ENCODE results near the gene GAST.
"Not testable (repeated sequence)": the region's sequence is repeated elsewhere in the genome, so short reads cannot be mapped to it uniquely, and the experiment has no call there.

GAST gene

DNA sequence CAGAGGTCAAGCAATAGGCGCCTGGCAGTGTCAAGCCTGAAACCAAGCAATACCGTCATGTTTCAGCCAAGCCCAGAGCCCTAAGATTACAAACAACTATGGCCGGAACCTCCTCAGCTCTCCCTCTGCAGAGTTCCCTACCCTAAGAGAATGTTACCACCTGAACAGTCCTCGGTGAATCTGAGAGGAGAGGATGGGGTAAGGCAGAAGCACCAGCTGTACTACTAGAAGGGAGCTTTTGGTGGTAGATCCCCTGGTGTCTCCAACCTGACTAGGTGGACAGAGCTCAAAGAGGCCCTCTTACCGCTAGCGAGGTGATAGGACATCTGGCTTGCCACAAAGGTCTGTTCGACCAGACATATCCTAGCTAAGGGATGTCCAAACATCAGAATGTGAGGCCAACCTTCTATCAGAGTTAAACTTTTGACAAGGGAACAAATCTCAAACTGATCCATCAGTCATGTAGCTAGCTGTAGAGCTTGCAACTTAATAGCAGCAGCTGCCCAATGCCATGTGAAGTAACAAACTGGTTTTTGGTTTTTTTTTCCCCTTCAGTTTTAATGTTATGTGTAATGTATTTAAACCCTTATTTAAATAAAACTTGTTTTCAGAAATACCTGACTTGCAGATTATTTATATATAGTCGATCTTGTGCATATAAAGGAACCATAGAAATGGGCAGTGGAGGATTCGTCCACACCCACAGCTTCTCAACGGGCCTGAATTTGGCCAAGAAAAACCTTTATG lies 20.9 kb upstream of the GAST start:
- peak in 1 of 2 donors; percentile 66 for DNase-seq (ENCODE audit: low spot score in 2 of 2)
- Mint-ChIP-seq H3K4me1 (peaks cover 51% of the 10 kb centered on the region), H3K4me3 (peak overlapping the region; percentile 92), H3K36me3 (peaks cover 82% of the 10 kb centered on the region), H3K9me3 (no peaks in the 10 kb centered on the region), H3K27ac (peak overlapping the region; percentile 100)
- no peak for ATAC-seq

GRCh38 chr17:41692722-41693521 lies 19.2 kb upstream of the GAST start:
- ATAC-seq, result no peak
- H3K36me3 Mint-ChIP-seq, result peaks cover 85% of the 10 kb centered on the region
- H3K9me3 Mint-ChIP-seq, result no peaks in the 10 kb centered on the region
- H3K4me1 Mint-ChIP-seq, result peaks cover 51% of the 10 kb centered on the region
- H3K4me3 Mint-ChIP-seq, result no peak overlapping the region
- peak in 1 of 2 donors; percentile 62 for DNase-seq (ENCODE audit: low spot score in 2 of 2)
- peak overlapping the region; percentile 100 for H3K27ac Mint-ChIP-seq

GRCh38 chr17:41695134-41695661 lies 16.9 kb upstream of the GAST start:
- H3K36me3 Mint-ChIP-seq, result peaks cover 63% of the 10 kb centered on the region
- no peak for ATAC-seq
- DNase-seq (ENCODE audit: low spot score in 2 of 2), result no peak
- peaks cover 36% of the 10 kb centered on the region for H3K4me1 Mint-ChIP-seq
- no peak overlapping the region for H3K4me3 Mint-ChIP-seq
- H3K9me3 Mint-ChIP-seq, result no peaks in the 10 kb centered on the region
- no peak overlapping the region for H3K27ac Mint-ChIP-seq

DNA sequence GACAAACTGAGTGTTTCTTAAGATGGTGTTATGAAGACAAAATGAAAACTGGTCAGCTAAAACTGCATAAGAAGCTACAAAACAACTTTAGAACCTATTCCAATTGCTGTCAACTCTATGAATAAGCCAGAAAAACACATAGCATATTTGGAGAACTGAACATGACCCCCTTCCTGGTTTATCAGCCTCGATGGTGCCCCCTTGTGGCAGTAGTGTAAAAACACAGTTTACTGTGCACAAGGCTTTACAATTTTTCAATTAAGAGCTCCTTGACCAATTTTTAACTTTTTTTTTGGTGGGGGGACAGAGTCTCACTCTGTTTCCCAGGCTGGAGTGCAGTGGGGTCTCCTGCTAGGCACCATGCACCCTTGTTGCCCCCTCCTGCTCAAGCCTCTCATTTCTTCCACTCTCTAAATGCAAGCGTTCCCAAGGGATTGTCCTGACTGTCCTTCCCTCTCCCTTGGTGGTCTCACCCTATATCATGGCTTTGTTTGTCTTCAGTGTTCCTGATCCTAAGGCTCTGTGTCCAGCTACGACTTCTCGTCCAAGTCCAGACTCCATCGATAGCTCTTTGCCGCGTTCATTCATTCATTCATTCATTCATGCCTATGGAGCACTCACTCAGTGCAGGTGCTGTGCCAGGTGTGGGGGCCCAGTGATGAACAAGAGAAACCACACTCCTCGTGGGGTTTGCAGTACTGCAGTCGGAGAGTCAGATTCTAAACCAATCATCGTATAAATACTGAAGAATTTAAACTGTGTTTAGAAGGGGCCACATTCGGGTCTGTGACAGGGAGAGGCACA lies 16.0 kb upstream of the GAST start:
- no peak overlapping the region for H3K4me3 Mint-ChIP-seq

GRCh38 chr17:41697122-41697962 lies 14.8 kb upstream of the GAST start:
- Mint-ChIP-seq H3K27ac (no peak overlapping the region), H3K4me3 (no peak overlapping the region), H3K36me3 (peaks cover 41% of the 10 kb centered on the region), H3K9me3 (no peaks in the 10 kb centered on the region), H3K4me1 (peaks cover 21% of the 10 kb centered on the region)
- no peak for ATAC-seq
- no peak for DNase-seq (ENCODE audit: low spot score in 2 of 2)

More for the DNA sequence above, 16.0 kb upstream of the GAST start:
- no peak overlapping the region for H3K27ac Mint-ChIP-seq
- H3K4me1 Mint-ChIP-seq, result peaks cover 33% of the 10 kb centered on the region
- DNase-seq (ENCODE audit: low spot score in 2 of 2) (peak; percentile 62 to 79), ATAC-seq (peak; percentile 48)
- no peaks in the 10 kb centered on the region for H3K9me3 Mint-ChIP-seq
- peaks cover 53% of the 10 kb centered on the region for H3K36me3 Mint-ChIP-seq

- H3K4me3 Mint-ChIP-seq; ATAC-seq; H3K27ac Mint-ChIP-seq; H3K9me3 Mint-ChIP-seq; DNase-seq (ENCODE audit: low spot score in 2 of 2); H3K36me3 Mint-ChIP-seq: not testable (repeated sequence)
- H3K4me1 Mint-ChIP-seq, result peaks cover 13% of the 10 kb centered on the region
Measured at GRCh38 chr17:41700843-41701242, 11.3 kb upstream of the GAST start.

- DNase-seq (ENCODE audit: low spot score in 2 of 2) (no peak), ATAC-seq (no peak)
- Mint-ChIP-seq H3K36me3 (no peaks in the 10 kb centered on the region), H3K9me3 (no peaks in the 10 kb centered on the region), H3K27ac (no peak overlapping the region), H3K4me3 (no peak overlapping the region), H3K4me1 (peaks cover 6% of the 10 kb centered on the region)
Measured at GRCh38 chr17:41702712-41703111, 9.4 kb upstream of the GAST start.

DNA sequence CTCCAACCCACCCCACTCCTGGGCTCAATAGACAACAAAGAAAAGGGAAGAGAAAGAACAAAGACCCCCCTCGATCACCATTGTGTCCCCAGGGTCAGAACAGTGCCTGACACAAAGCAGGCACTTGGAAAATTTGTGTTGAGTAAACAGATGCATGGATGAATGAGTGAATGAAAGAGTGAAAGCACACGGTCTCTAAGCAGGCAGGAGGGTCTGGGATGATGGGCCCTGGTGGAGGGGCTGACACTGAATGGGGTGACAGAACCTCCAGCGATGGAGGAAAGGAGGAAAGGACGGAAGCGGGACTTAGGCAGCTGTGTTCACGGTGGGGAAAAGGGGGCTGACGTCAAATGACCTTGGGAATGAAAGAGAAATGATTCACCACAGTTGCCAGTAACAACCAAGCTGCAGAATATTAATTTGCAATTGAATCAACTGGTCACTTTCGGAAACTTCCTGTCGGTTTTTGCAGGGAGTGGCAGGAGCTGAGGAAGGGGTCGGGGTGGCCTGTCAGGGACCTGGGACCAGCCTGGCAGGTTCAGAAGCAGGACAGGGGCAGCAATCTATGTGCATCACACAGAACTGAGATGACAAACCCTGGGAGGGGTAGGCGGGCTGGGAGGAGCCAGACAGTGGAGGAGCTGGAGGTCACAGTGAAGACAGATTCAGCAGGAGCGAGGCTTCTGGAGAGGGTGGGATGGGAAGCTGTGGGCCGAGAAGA lies 6.7 kb upstream of the GAST start:
- DNase-seq (ENCODE audit: low spot score in 2 of 2) (no peak), ATAC-seq (no peak)
- H3K4me3 Mint-ChIP-seq, result no peak overlapping the region
- H3K27ac Mint-ChIP-seq, result peak overlapping the region; percentile 54
- H3K9me3 Mint-ChIP-seq, result no peaks in the 10 kb centered on the region
- peaks cover 6% of the 10 kb centered on the region for H3K4me1 Mint-ChIP-seq
- H3K36me3 Mint-ChIP-seq, result no peaks in the 10 kb centered on the region

- Mint-ChIP-seq H3K9me3 (no peaks in the 10 kb centered on the region), H3K36me3 (no peaks in the 10 kb centered on the region), H3K4me1 (peaks cover 6% of the 10 kb centered on the region), H3K27ac (no peak overlapping the region), H3K4me3 (no peak overlapping the region)
- DNase-seq (ENCODE audit: low spot score in 2 of 2), result no peak
- no peak for ATAC-seq
Measured at GRCh38 chr17:41707803-41708669, 4.1 kb upstream of the GAST start.

GRCh38 chr17:41710472-41711090 lies 1.6 kb upstream of the GAST start:
- Mint-ChIP-seq H3K36me3 (no peaks in the 10 kb centered on the region), H3K4me3 (no peak overlapping the region), H3K4me1 (no peaks in the 10 kb centered on the region), H3K27ac (no peak overlapping the region), H3K9me3 (no peaks in the 10 kb centered on the region)
- ATAC-seq (peak; percentile 76), DNase-seq (ENCODE audit: low spot score in 2 of 2) (no peak)

- ATAC-seq (peak; percentile 57), DNase-seq (ENCODE audit: low spot score in 2 of 2) (no peak)
- Mint-ChIP-seq H3K9me3 (no peaks in the 10 kb centered on the region), H3K4me3 (no peak overlapping the region), H3K36me3 (no peaks in the 10 kb centered on the region), H3K27ac (peak overlapping the region; percentile 60), H3K4me1 (no peaks in the 10 kb centered on the region)
Measured at GRCh38 chr17:41717408-41718286, 5.5 kb downstream of the GAST start.

DNA sequence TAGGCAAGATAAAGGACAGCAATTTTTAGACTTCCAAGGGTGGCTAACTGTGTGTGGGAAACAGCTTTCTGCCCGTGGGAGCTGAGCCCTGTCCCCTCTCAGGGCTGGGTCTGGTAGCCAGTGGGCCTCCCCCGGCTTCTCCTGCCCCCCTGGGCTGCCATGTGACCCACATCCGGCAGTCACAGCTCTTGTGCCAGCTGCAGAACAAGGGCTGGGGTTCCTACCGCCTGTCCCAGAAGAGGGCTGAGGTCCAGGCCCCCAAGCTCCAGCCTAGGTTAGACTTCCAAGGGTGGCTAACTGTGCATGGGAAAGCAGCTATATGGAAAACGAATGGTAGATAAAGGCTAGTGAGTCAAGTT lies 6.1 kb downstream of the GAST start:
- peak overlapping the region; percentile 60 for H3K27ac Mint-ChIP-seq

More for the DNA sequence above, 6.1 kb downstream of the GAST start:
- no peak for DNase-seq (ENCODE audit: low spot score in 2 of 2)
- H3K4me3 Mint-ChIP-seq, result no peak overlapping the region
- no peaks in the 10 kb centered on the region for H3K36me3 Mint-ChIP-seq
- H3K4me1 Mint-ChIP-seq, result no peaks in the 10 kb centered on the region
- ATAC-seq, result no peak
- no peaks in the 10 kb centered on the region for H3K9me3 Mint-ChIP-seq
